Liver (tissue), 9 donors: ENCODE measurements around the gene UTRN. TPM values are rescaled to one million over a fixed set of nuclear protein-coding genes. Genes with fewer than 3 reads are reported as not detected.

Experiments
- DNase-seq: peaks from one replicate; pipeline ENCODE4 v3.0.0-alpha.2; 2017; ENCODE audit warnings: low spot score
- H3K27ac ChIP-seq, 2 donors: one replicate each; pipeline ENCODE4 v1.7.0; 2013; ENCODE audit warnings: inconsistent platforms in 2 of 2, low read length in 2 of 2, control low read depth in 1 of 2, low read depth in 1 of 2, mild to moderate bottlenecking in 1 of 2
- H3K27me3 ChIP-seq, 4 donors: one replicate each; pipeline versions ENCODE4 v1.6.1 to v1.7.0; 2013; ENCODE audit warnings: low read length in 3 of 4, inconsistent platforms in 1 of 4, mild to moderate bottlenecking in 1 of 4, moderate library complexity in 1 of 4; ENCODE audit not compliant: control insufficient read depth in 4 of 4, insufficient read depth in 4 of 4
- H3K36me3 ChIP-seq, 4 donors: one replicate each; pipeline versions ENCODE4 v1.6.1 to v1.7.0; 2013; ENCODE audit warnings: low read length in 3 of 4, mild to moderate bottlenecking in 3 of 4, low read depth in 1 of 4, moderate library complexity in 1 of 4; ENCODE audit not compliant: control insufficient read depth in 4 of 4, insufficient read depth in 3 of 4
- H3K4me1 ChIP-seq, 4 donors: one replicate each; pipeline versions ENCODE4 v1.6.1 to v1.7.0; 2013; ENCODE audit warnings: low read length in 3 of 4, mild to moderate bottlenecking in 3 of 4, moderate library complexity in 1 of 4; ENCODE audit not compliant: control insufficient read depth in 4 of 4, insufficient read depth in 4 of 4
- H3K4me3 ChIP-seq, 3 donors: one replicate each; pipeline versions ENCODE4 v1.6.1 to v1.7.0; 2013; ENCODE audit warnings: low read length in 3 of 3, control low read depth in 1 of 3, low read depth in 1 of 3, mild to moderate bottlenecking in 1 of 3
- H3K9ac ChIP-seq, 2 donors: one replicate each; pipeline ENCODE4 v1.7.0; 2013; ENCODE audit warnings: low read length in 2 of 2, mild to moderate bottlenecking in 2 of 2, moderate library complexity in 2 of 2, control low read depth in 1 of 2, low read depth in 1 of 2
- H3K9me3 ChIP-seq, 4 donors: one replicate each; pipeline versions ENCODE4 v1.6.1 to v1.7.0; 2013; ENCODE audit warnings: low read length in 3 of 4; ENCODE audit not compliant: control insufficient read depth in 4 of 4
- ATF3 ChIP-seq: IDR thresholded peaks from 2 replicates; pipeline ENCODE4 v1.6.1; 2016; ENCODE audit warnings: antibody characterized with exemption
- CTCF ChIP-seq: fragments of 150-350 bp; IDR thresholded peaks from 2 replicates; pipeline ENCODE4 v1.5.1; 2017; ENCODE audit warnings: improper control_type of control experiment, low read depth, low read length; ENCODE audit not compliant: missing input control
- EGR1 ChIP-seq, 2 donors: IDR thresholded peaks; 2 replicates each; pipeline ENCODE4 v1.6.1; 2016 to 2018; ENCODE audit warnings: antibody characterized with exemption in 2 of 2, low read depth in 2 of 2
- FOXA1 ChIP-seq: IDR thresholded peaks from 2 replicates; pipeline ENCODE4 v1.6.1; 2016; ENCODE audit warnings: antibody characterized with exemption
- FOXA2 ChIP-seq: IDR thresholded peaks from 2 replicates; pipeline ENCODE4 v1.6.1; 2016; ENCODE audit warnings: antibody characterized with exemption
- GABPA ChIP-seq, 2 donors: IDR thresholded peaks in 1 of 2; conservative IDR thresholded peaks in 1 of 2; 2 replicates each; pipeline ENCODE4 v1.6.1; 2016; ENCODE audit warnings: antibody characterized with exemption in 2 of 2, mild to moderate bottlenecking in 1 of 2, moderate library complexity in 1 of 2
- HNF4A ChIP-seq, 2 donors: conservative IDR thresholded peaks; 2 replicates each; pipeline ENCODE4 v1.6.1; 2016; ENCODE audit warnings: antibody characterized with exemption in 2 of 2, mild to moderate bottlenecking in 2 of 2
- HNF4G ChIP-seq: IDR thresholded peaks from 2 replicates; pipeline ENCODE4 v1.6.1; 2016; ENCODE audit warnings: antibody characterized with exemption
- JUND ChIP-seq, 2 donors: IDR thresholded peaks; 2 replicates each; pipeline ENCODE4 v1.6.1; 2016; ENCODE audit warnings: antibody characterized with exemption in 2 of 2
- MAX ChIP-seq: IDR thresholded peaks from 2 replicates; pipeline ENCODE4 v1.6.1; 2016; ENCODE audit warnings: antibody characterized with exemption
- NR2F2 ChIP-seq: IDR thresholded peaks from 2 replicates; pipeline ENCODE4 v1.6.1; 2016; ENCODE audit warnings: antibody characterized with exemption
- RAD21 ChIP-seq, 2 donors: IDR thresholded peaks; 2 replicates each; pipeline ENCODE4 v1.6.1; 2016; ENCODE audit warnings: antibody characterized with exemption in 2 of 2, mild to moderate bottlenecking in 2 of 2
- REST ChIP-seq: IDR thresholded peaks from 2 replicates; pipeline ENCODE4 v1.6.1; 2016; ENCODE audit warnings: antibody characterized with exemption, mild to moderate bottlenecking
- RXRA ChIP-seq, 2 donors: IDR thresholded peaks; 2 replicates each; pipeline ENCODE4 v1.6.1; 2017 to 2018; ENCODE audit warnings: antibody characterized with exemption in 2 of 2, mild to moderate bottlenecking in 1 of 2
- SP1 ChIP-seq: IDR thresholded peaks from 2 replicates; pipeline ENCODE4 v1.6.1; 2018; ENCODE audit warnings: antibody characterized with exemption, mild to moderate bottlenecking
- TAF1 ChIP-seq: conservative IDR thresholded peaks from 2 replicates; pipeline ENCODE4 v1.6.1; 2016; ENCODE audit warnings: antibody characterized with exemption, mild to moderate bottlenecking
- YY1 ChIP-seq: IDR thresholded peaks from 2 replicates; pipeline ENCODE4 v1.6.1; 2016; ENCODE audit warnings: antibody characterized with exemption, mild to moderate bottlenecking
- ZBTB33 ChIP-seq: IDR thresholded peaks from 2 replicates; pipeline ENCODE4 v1.6.1; 2016; ENCODE audit warnings: antibody characterized with exemption
- WGBS: extraction: QIAGEN DNeasy Blood & Tissue Kit; methylation state at CpG from one replicate; pipeline ENCODE4 v1.1.7; 2013; 5-methylcytosine and 5-hydroxymethylcytosine counted together
- polyA plus RNA-seq, 2 donors: library from polyadenylated mRNA; stranded (reverse) in 1 of 2; unstranded in 1 of 2; fragments of 200-250 nt in 1 of 2; fragments of >200 nt in 1 of 2; fragmentation: Nextera tagmentation in 1 of 2; extraction: Ambion mirVana in 1 of 2; gene quantifications; one replicate each; pipeline versions ENCODE4 v1.2.1 to v1.2.3, GENCODE V29; 2013 to 2015
- total RNA-seq, 2 donors: library from RNA; depleted of rRNA; stranded (reverse); fragments of >200 nt; gene quantifications; one replicate each; pipeline ENCODE4 v1.2.3, GENCODE V29; 2014
- donor health status: healthy.
- donor health status: healthy.
- donor health status: healthy.
- donor health status: healthy.
- donor health status: healthy.

UTRN gene
- total and polyA plus RNA-seq, 4 donors = 6.9 to 83.7 (median 47.6) TPM

- Histone ChIP-seq H3K27me3 (no peaks in the 10 kb centered on the region), H3K4me3 (no peak overlapping the region), H3K36me3 (no peaks in the 10 kb centered on the region), H3K9me3 (no peaks in the 10 kb centered on the region), H3K9ac (no peak overlapping the region), H3K27ac (no peak overlapping the region), H3K4me1 (peaks cover 4 to 10% (median 7%) of the 10 kb centered on the region in 4 donors)
- no peak for TF ChIP-seq YY1
- TF ChIP-seq ATF3 = no peak
- TF ChIP-seq RXRA (IDR thresholded peaks at IDR 0.05) = no peak
- TF ChIP-seq GABPA (IDR thresholded peaks at IDR 0.05 in 1 of 2, conservative IDR thresholded peaks at IDR 0.05 in 1 of 2) = no peak
- no peak for TF ChIP-seq REST
- no peak for TF ChIP-seq SP1
- TF ChIP-seq JUND (IDR thresholded peaks at IDR 0.05) = no peak
- no peak for TF ChIP-seq CTCF
- TF ChIP-seq TAF1 = no peak
- TF ChIP-seq RAD21 (IDR thresholded peaks at IDR 0.05) = no peak
- no peak for TF ChIP-seq FOXA1
- no peak for TF ChIP-seq FOXA2
- TF ChIP-seq EGR1 (IDR thresholded peaks at IDR 0.05; ENCODE audit: low read depth in 2 of 2) = no peak
- no peak for TF ChIP-seq HNF4A (conservative IDR thresholded peaks at IDR 0.05)
- no peak for TF ChIP-seq HNF4G
- TF ChIP-seq NR2F2 = no peak
- WGBS = 96% methylated on average over 4 of the region's 4 CpGs
- no peak for DNase-seq
Measured at GRCh38 chr6:144326393-144326792, 41.3 kb downstream of the UTRN start.

GRCh38 chr6:144327081-144327480 lies 41.9 kb downstream of the UTRN start:
- H3K9ac ChIP-seq = no peak overlapping the region
- TF ChIP-seq ATF3 (no peak), REST (no peak), EGR1 (IDR thresholded peaks at IDR 0.05; ENCODE audit: low read depth in 2 of 2) (no peak), MAX (no peak), FOXA1 (no peak), CTCF (no peak), HNF4G (no peak), SP1 (no peak), GABPA (IDR thresholded peaks at IDR 0.05 in 1 of 2, conservative IDR thresholded peaks at IDR 0.05 in 1 of 2) (no peak), ZBTB33 (no peak), NR2F2 (no peak)

More at GRCh38 chr6:144327081-144327480, 41.9 kb downstream of the UTRN start:
- Histone ChIP-seq H3K4me1 (peaks cover 3 to 5% (median 4%) of the 10 kb centered on the region in 4 donors), H3K36me3 (no peaks in the 10 kb centered on the region), H3K4me3 (no peak overlapping the region), H3K9me3 (no peaks in the 10 kb centered on the region), H3K27ac (peak overlapping the region in 1 of 2 donors; percentile 48), H3K27me3 (no peaks in the 10 kb centered on the region)
- 79% methylated on average over 5 of the region's 5 CpGs for WGBS
- no peak for DNase-seq
